Keratinocyte (primary cell): ENCODE measurements around the gene RALGPS2. TPM values are rescaled to one million over a fixed set of nuclear protein-coding genes. Genes with fewer than 3 reads are reported as not detected.

Experiments
- DNase-seq: peaks from one replicate; pipeline ENCODE4 v3.0.0-alpha.2; 2011; ENCODE audit warnings: low read depth, missing footprints, low spot score
- FAIRE-seq: peaks from 2 replicates; lab custom pipeline; 2011; peaks lifted over from hg19 to GRCh38; lab: Jason Lieb, UNC
- H2AFZ ChIP-seq: 2 replicates; pipeline ENCODE4 v1.6.0; 2012; ENCODE audit warnings: low read length, control low read depth, inconsistent platforms; ENCODE audit not compliant: control insufficient read depth
- H3K27ac ChIP-seq: 2 replicates; pipeline ENCODE4 v1.5.1; 2011; ENCODE audit warnings: low read length; ENCODE audit not compliant: control insufficient read depth, insufficient read depth
- H3K27me3 ChIP-seq: 3 replicates; pipeline ENCODE4 v1.6.0; 2011; ENCODE audit warnings: low read length; ENCODE audit not compliant: control insufficient read depth, insufficient read depth; ENCODE audit errors: extremely low read depth
- H3K36me3 ChIP-seq, 2 experiments: 2 replicates in 1 of 2; 3 replicates in 1 of 2; pipeline ENCODE4 v1.5.1; 2011; ENCODE audit warnings: low read length in 2 of 2, mild to moderate bottlenecking in 1 of 2; ENCODE audit not compliant: control insufficient read depth in 2 of 2, insufficient read depth in 2 of 2; ENCODE audit errors: extremely low read depth in 1 of 2
- H3K4me1 ChIP-seq: 3 replicates; pipeline ENCODE4 v1.5.1; 2011; ENCODE audit warnings: low read length; ENCODE audit not compliant: control insufficient read depth, insufficient read depth; ENCODE audit errors: extremely low read depth
- H3K4me2 ChIP-seq: 3 replicates; pipeline ENCODE4 v1.6.0; 2011; ENCODE audit warnings: low read depth, low read length; ENCODE audit not compliant: control insufficient read depth, insufficient read depth; ENCODE audit errors: extremely low read depth
- H3K4me3 ChIP-seq, 3 experiments: fragments of 200-600 bp in 1 of 3; sonication (generic) in 1 of 3; 2 replicates in 2 of 3; 3 replicates in 1 of 3; pipeline ENCODE4 v1.5.1; 2011 to 2016; ENCODE audit warnings: low read length in 3 of 3, mild to moderate bottlenecking in 3 of 3, control low read depth in 2 of 3, inconsistent platforms in 1 of 3, low read depth in 1 of 3, mixed read lengths in 1 of 3, mixed run types in 1 of 3, moderate library complexity in 1 of 3; ENCODE audit not compliant: control insufficient read depth in 2 of 3, insufficient read depth in 2 of 3; ENCODE audit errors: extremely low read depth in 1 of 3
- H3K79me2 ChIP-seq: 2 replicates; pipeline ENCODE4 v1.6.0; 2012; ENCODE audit warnings: low read length; ENCODE audit not compliant: control insufficient read depth, insufficient read depth
- H3K9ac ChIP-seq: 3 replicates; pipeline ENCODE4 v1.6.0; 2011; ENCODE audit warnings: low read length; ENCODE audit not compliant: control insufficient read depth, insufficient read depth; ENCODE audit errors: extremely low read depth
- H3K9me1 ChIP-seq: 3 replicates; pipeline ENCODE4 v1.6.0; 2011; ENCODE audit warnings: low read length; ENCODE audit not compliant: control insufficient read depth, insufficient read depth; ENCODE audit errors: extremely low read depth
- H3K9me3 ChIP-seq: 2 replicates; pipeline ENCODE4 v1.5.1; 2012; ENCODE audit warnings: low read depth, low read length; ENCODE audit not compliant: control insufficient read depth
- H4K20me1 ChIP-seq: 3 replicates; pipeline ENCODE4 v1.6.0; 2011; ENCODE audit warnings: low read length; ENCODE audit not compliant: control insufficient read depth, insufficient read depth; ENCODE audit errors: extremely low read depth
- EZH2 ChIP-seq: IDR thresholded peaks from one replicate; pipeline ENCODE4 v1.6.1; 2012; ENCODE audit warnings: inconsistent platforms, mild to moderate bottlenecking, low read length, moderate library complexity
- dilution Hi-C: fragments of 300-500 bp; cut with MboI; formaldehyde crosslinking; loops from one replicate; pipeline ENCODE4 v1.7.0; 2020; ENCODE audit warnings: low sequenced_read_pairs; ENCODE audit not compliant: extremely low pct_ligation_motif_present
- polyA plus RNA-seq, 5 experiments: library from polyadenylated mRNA; depleted of rRNA in 3 of 5; stranded (reverse) in 3 of 5; stranded (forward) in 1 of 5; unstranded in 1 of 5; fragments of >200 nt; gene quantifications; 1 replicate in 1 of 5; 2 replicates in 3 of 5; 3 replicates in 1 of 5; pipeline versions ENCODE4 v1.2.1 to v1.2.3, GENCODE V29; 2011 to 2012; ENCODE audit warnings: missing spikeins in 2 of 5, low read depth in 1 of 5, low replicate concordance in 1 of 5
- TF ChIP-seq, protein P1 (sequence below), 3 experiments: IDR thresholded peaks in 1 of 3; conservative IDR thresholded peaks in 1 of 3; optimal IDR thresholded peaks in 1 of 3; 2 replicates in 2 of 3; 3 replicates in 1 of 3; pipeline versions ENCODE3 to v1.5.1; 2011; ENCODE audit warnings: low read length in 3 of 3, mild to moderate bottlenecking in 3 of 3, moderate library complexity in 2 of 3, control low read depth in 1 of 3, inconsistent platforms in 1 of 3; ENCODE audit not compliant: insufficient read depth in 2 of 3; ENCODE audit errors: extremely low read depth in 1 of 3

Gene RALGPS2
- polyA plus RNA-seq, 1 donor (not counting 4 experiments of a cell fraction or from before 2014, with no cell fraction given), result 14.8 TPM

- Histone ChIP-seq H2AFZ (no peak overlapping the region), H3K27me3 (no peaks in the 10 kb centered on the region), H3K9me3 (no peaks in the 10 kb centered on the region), H3K4me2 (no peak overlapping the region), H4K20me1 (no peaks in the 10 kb centered on the region), H3K36me3 (peaks cover 0 to 3% of the 10 kb centered on the region in 2 experiments), H3K27ac (no peak overlapping the region), H3K9me1 (no peaks in the 10 kb centered on the region), H3K79me2 (no peaks in the 10 kb centered on the region), H3K9ac (no peak overlapping the region), H3K4me3 (no peak overlapping the region), H3K4me1 (no peaks in the 10 kb centered on the region)
- dilution Hi-C loops, result no loop called here
- FAIRE-seq (no peak), DNase-seq (no peak)
- TF ChIP-seq, protein P1, sequence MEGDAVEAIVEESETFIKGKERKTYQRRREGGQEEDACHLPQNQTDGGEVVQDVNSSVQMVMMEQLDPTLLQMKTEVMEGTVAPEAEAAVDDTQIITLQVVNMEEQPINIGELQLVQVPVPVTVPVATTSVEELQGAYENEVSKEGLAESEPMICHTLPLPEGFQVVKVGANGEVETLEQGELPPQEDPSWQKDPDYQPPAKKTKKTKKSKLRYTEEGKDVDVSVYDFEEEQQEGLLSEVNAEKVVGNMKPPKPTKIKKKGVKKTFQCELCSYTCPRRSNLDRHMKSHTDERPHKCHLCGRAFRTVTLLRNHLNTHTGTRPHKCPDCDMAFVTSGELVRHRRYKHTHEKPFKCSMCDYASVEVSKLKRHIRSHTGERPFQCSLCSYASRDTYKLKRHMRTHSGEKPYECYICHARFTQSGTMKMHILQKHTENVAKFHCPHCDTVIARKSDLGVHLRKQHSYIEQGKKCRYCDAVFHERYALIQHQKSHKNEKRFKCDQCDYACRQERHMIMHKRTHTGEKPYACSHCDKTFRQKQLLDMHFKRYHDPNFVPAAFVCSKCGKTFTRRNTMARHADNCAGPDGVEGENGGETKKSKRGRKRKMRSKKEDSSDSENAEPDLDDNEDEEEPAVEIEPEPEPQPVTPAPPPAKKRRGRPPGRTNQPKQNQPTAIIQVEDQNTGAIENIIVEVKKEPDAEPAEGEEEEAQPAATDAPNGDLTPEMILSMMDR (optimal IDR thresholded peaks at IDR 0.05 in 1 of 3, IDR thresholded peaks at IDR 0.05 in 1 of 3, conservative IDR thresholded peaks at IDR 0.05 in 1 of 3; ENCODE audit: extremely low read depth in 1 of 3, insufficient read depth in 2 of 3, low read length in 3 of 3), result no peak
- no peak for TF ChIP-seq EZH2
Observed at GRCh38 chr1:178808529-178808928, 83.5 kb downstream of the RALGPS2 start.

DNA sequence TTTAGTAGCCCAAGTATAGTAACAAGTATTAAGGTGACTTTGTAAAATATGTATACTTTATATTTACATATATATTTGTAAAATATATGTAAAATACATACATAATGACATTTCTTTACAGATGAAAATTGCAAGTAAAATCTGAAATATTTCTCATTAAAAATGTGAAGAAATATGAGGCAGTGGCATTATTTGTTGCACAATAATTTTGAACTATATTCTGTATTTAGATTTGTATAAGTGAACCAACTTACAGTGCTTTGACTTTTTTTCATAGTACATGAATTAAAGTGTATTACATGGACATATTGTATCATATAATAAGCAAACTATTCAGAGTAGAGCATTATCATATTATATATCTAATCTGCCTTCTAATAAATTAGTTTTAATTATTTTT lies 85.5 kb downstream of the RALGPS2 start:
- dilution Hi-C loops, result no loop called here

More for the DNA sequence above, 85.5 kb downstream of the RALGPS2 start:
- Histone ChIP-seq H3K79me2 (no peaks in the 10 kb centered on the region), H3K36me3 (peaks cover 0 to 3% of the 10 kb centered on the region in 2 experiments), H4K20me1 (no peaks in the 10 kb centered on the region), H3K9me1 (no peaks in the 10 kb centered on the region), H3K9ac (no peak overlapping the region), H3K27ac (no peak overlapping the region), H3K9me3 (no peaks in the 10 kb centered on the region), H3K4me2 (no peak overlapping the region), H3K27me3 (no peaks in the 10 kb centered on the region), H3K4me3 (no peak overlapping the region), H3K4me1 (no peaks in the 10 kb centered on the region), H2AFZ (no peak overlapping the region)
- DNase-seq (no peak), FAIRE-seq (no peak)
- TF ChIP-seq, protein P1 (optimal IDR thresholded peaks at IDR 0.05 in 1 of 3, IDR thresholded peaks at IDR 0.05 in 1 of 3, conservative IDR thresholded peaks at IDR 0.05 in 1 of 3; ENCODE audit: extremely low read depth in 1 of 3, insufficient read depth in 2 of 3, low read length in 3 of 3), result no peak
- no peak for TF ChIP-seq EZH2
